NCI-H1694 (cell line): Measurements from ENCODE around the gene GRIP2.

ENCODE experiments used
- DNase-seq: peaks from one replicate; lab custom pipeline; 2025; lab: John Stamatoyannopoulos, UW

The GRIP2 gene

GRCh38 chr3:14484741-14485140, 55.4 kb downstream of the GRIP2 start:
- DNase-seq: no peak

GRCh38 chr3:14483286-14483685, 56.9 kb downstream of the GRIP2 start:
- DNase-seq: no peak

- no peak for DNase-seq
Observed at GRCh38 chr3:14482271-14482721, 57.8 kb downstream of the GRIP2 start.

- no peak for DNase-seq
Observed at GRCh38 chr3:14481646-14482036, 58.5 kb downstream of the GRIP2 start.

GRCh38 chr3:14481018-14481645, 59.0 kb downstream of the GRIP2 start:
- no peak for DNase-seq

- no peak for DNase-seq
Observed at GRCh38 chr3:14480207-14481017, 59.7 kb downstream of the GRIP2 start.

- no peak for DNase-seq
Observed at GRCh38 chr3:14479591-14479990, 60.6 kb downstream of the GRIP2 start.

GRCh38 chr3:14478956-14479550, 61.1 kb downstream of the GRIP2 start:
- no peak for DNase-seq

- no peak for DNase-seq
Observed at GRCh38 chr3:14477311-14477935, 62.7 kb downstream of the GRIP2 start.

- DNase-seq: no peak
Observed at GRCh38 chr3:14476583-14477265, 63.4 kb downstream of the GRIP2 start.

GRCh38 chr3:14475621-14476020, 64.5 kb downstream of the GRIP2 start:
- no peak for DNase-seq

- DNase-seq: no peak
Observed at GRCh38 chr3:14474363-14475081, 65.6 kb downstream of the GRIP2 start.

- no peak for DNase-seq
Observed at GRCh38 chr3:14473411-14473891, 66.7 kb downstream of the GRIP2 start.

GRCh38 chr3:14472471-14473351, 67.4 kb downstream of the GRIP2 start:
- no peak for DNase-seq

- no peak for DNase-seq
Observed at GRCh38 chr3:14471690-14472089, 68.5 kb downstream of the GRIP2 start.

- no peak for DNase-seq
Observed at GRCh38 chr3:14471016-14471415, 69.1 kb downstream of the GRIP2 start.

- no peak for DNase-seq
Observed at GRCh38 chr3:14470461-14470860, 69.7 kb downstream of the GRIP2 start.

GRCh38 chr3:14468621-14468981, 71.5 kb downstream of the GRIP2 start:
- no peak for DNase-seq

- DNase-seq: no peak
Observed at GRCh38 chr3:14467814-14468620, 72.1 kb downstream of the GRIP2 start.
